CMK (cell line): Measurements from ENCODE around the gene MTA1.

Source experiments
- DNase-seq: peaks from one replicate; pipeline ENCODE4 v3.0.0-alpha.2; 2010; ENCODE audit warnings: low read depth

The MTA1 gene

GRCh38 chr14:105487986-105488777 is 68.6 kb downstream of the MTA1 start:
- DNase-seq = no peak

- DNase-seq = no peak
Observed at GRCh38 chr14:105488781-105489541, 69.3 kb downstream of the MTA1 start.

GRCh38 chr14:105489542-105490266 is 70.1 kb downstream of the MTA1 start:
- no peak for DNase-seq

- no peak for DNase-seq
Observed at GRCh38 chr14:105490267-105490571, 70.6 kb downstream of the MTA1 start.

- DNase-seq = peak; percentile 98
Observed at GRCh38 chr14:105490572-105491365, 71.1 kb downstream of the MTA1 start, which contains the start of gene TEDC1. Gene TEDC1, plus strand, starts transcription at chr14:105491246. Its CDS starts 130 bp downstream, at chr14:105491376.

- DNase-seq = peak; percentile 68
Observed at GRCh38 chr14:105491366-105491973, 71.8 kb downstream of the MTA1 start.

- DNase-seq = no peak
Observed at GRCh38 chr14:105492031-105492970, 72.7 kb downstream of the MTA1 start.

- DNase-seq = no peak
Observed at GRCh38 chr14:105492971-105493871, 73.6 kb downstream of the MTA1 start.

GRCh38 chr14:105493921-105494605 is 74.4 kb downstream of the MTA1 start:
- DNase-seq = no peak

GRCh38 chr14:105494606-105494929 is 74.9 kb downstream of the MTA1 start:
- no peak for DNase-seq

- no peak for DNase-seq
Observed at GRCh38 chr14:105495101-105495989, 75.7 kb downstream of the MTA1 start.

GRCh38 chr14:105495990-105496830 is 76.6 kb downstream of the MTA1 start:
- DNase-seq = no peak

GRCh38 chr14:105496831-105497591 is 77.4 kb downstream of the MTA1 start:
- no peak for DNase-seq

GRCh38 chr14:105497671-105498429 is 78.2 kb downstream of the MTA1 start:
- no peak for DNase-seq
